Measurements from ENCODE around the gene NAE1.

DNA sequence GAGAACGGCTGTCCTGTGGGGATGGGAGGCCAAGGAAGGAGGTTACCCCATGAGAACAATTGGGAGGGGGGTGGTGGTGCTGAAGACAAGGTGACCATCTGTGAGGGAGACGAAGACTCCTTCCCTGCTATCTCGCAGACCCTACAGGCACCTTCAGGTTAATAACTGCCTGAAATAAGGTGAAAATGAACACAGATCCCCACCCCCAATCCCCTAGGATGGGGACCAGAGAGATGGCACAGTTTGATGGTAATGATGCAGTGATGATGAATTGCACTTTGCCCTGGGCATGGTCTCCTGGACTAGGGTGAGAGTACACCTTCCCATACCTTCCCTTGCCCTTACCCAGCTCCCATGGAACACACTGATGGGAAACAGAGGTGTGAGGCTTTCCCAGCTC lies 1.4 kb upstream of the NAE1 start:
- TF ChIP-seq EZH2 (IDR thresholded peaks at IDR 0.05; ENCODE audit: low read length, unreplicated experiment) = no peak
- TF ChIP-seq, protein P1, sequence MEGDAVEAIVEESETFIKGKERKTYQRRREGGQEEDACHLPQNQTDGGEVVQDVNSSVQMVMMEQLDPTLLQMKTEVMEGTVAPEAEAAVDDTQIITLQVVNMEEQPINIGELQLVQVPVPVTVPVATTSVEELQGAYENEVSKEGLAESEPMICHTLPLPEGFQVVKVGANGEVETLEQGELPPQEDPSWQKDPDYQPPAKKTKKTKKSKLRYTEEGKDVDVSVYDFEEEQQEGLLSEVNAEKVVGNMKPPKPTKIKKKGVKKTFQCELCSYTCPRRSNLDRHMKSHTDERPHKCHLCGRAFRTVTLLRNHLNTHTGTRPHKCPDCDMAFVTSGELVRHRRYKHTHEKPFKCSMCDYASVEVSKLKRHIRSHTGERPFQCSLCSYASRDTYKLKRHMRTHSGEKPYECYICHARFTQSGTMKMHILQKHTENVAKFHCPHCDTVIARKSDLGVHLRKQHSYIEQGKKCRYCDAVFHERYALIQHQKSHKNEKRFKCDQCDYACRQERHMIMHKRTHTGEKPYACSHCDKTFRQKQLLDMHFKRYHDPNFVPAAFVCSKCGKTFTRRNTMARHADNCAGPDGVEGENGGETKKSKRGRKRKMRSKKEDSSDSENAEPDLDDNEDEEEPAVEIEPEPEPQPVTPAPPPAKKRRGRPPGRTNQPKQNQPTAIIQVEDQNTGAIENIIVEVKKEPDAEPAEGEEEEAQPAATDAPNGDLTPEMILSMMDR (conservative IDR thresholded peaks at IDR 0.05; ENCODE audit: low read depth, low read length) = no peak
- no peak for TF ChIP-seq EZH2phosphoT487 (IDR thresholded peaks at IDR 0.05; ENCODE audit: borderline replicate concordance, low read length)

Data from PC-3 (cell line).